Suprapubic skin (tissue), 4 donors: ENCODE measurements around the gene SLC30A2. TPM values are rescaled to one million over a fixed set of nuclear protein-coding genes. Genes with fewer than 3 reads are reported as not detected.

Source experiments
- DNase-seq, 2 donors: peaks; one replicate each; pipeline ENCODE4 v3.0.0-alpha.2; 2019; ENCODE audit warnings: low spot score in 2 of 2
- H3K27ac ChIP-seq: fragments of 200-600 bp; sonication (generic); one replicate; pipeline ENCODE4 v1.5.1; 2019
- H3K27me3 ChIP-seq: fragments of 200-600 bp; sonication (generic); one replicate; pipeline ENCODE4 v1.5.1; 2019
- H3K36me3 ChIP-seq: fragments of 200-600 bp; sonication (generic); one replicate; pipeline ENCODE4 v1.5.1; 2019
- H3K4me1 ChIP-seq: fragments of 200-600 bp; sonication (generic); one replicate; pipeline ENCODE4 v1.5.1; 2019
- H3K4me3 ChIP-seq: fragments of 200-600 bp; sonication (generic); one replicate; pipeline ENCODE4 v1.5.1; 2019; ENCODE audit warnings: mild to moderate bottlenecking
- H3K9me3 ChIP-seq: fragments of 200-600 bp; sonication (generic); one replicate; pipeline ENCODE4 v1.5.1; 2019
- EP300 ChIP-seq: sonication (generic); formaldehyde crosslinking; IDR thresholded peaks from one replicate; pipeline ENCODE4 v1.6.1; 2017; ENCODE audit warnings: antibody characterized with exemption
- POLR2A ChIP-seq, 2 donors: fragments of 450-650 bp; IDR thresholded peaks; one replicate each; pipeline ENCODE4 v1.6.1; 2017; ENCODE audit warnings: antibody characterized with exemption in 2 of 2, mild to moderate bottlenecking in 2 of 2, moderate library complexity in 2 of 2
- POLR2AphosphoS5 ChIP-seq, 3 donors: sonication (generic); formaldehyde crosslinking; IDR thresholded peaks; one replicate each; pipeline ENCODE4 v1.6.1; 2017; ENCODE audit warnings: antibody characterized with exemption in 3 of 3
- WGBS: methylation state at CpG from one replicate; pipeline ENCODE4 v1.1.5; 2018; 5-methylcytosine and 5-hydroxymethylcytosine counted together
- total RNA-seq, 4 donors: library from RNA; depleted of rRNA; stranded (reverse); fragments of >200 nt; gene quantifications; one replicate each; pipeline ENCODE4 v1.1.0, GENCODE V29; 2016
- TF ChIP-seq, protein P1 (sequence below), 2 donors: fragments of 200-600 bp in 1 of 2; fragments of 450-650 bp in 1 of 2; sonication (generic) in 1 of 2; IDR thresholded peaks; one replicate each; pipeline ENCODE4 v1.5.1; 2016 to 2019; ENCODE audit warnings: antibody characterized with exemption in 2 of 2, mild to moderate bottlenecking in 1 of 2, moderate library complexity in 1 of 2

Gene SLC30A2
- total RNA-seq, 4 donors from 2014 or later, result 0.15 to 2.0 (median 1.1) TPM

DNA sequence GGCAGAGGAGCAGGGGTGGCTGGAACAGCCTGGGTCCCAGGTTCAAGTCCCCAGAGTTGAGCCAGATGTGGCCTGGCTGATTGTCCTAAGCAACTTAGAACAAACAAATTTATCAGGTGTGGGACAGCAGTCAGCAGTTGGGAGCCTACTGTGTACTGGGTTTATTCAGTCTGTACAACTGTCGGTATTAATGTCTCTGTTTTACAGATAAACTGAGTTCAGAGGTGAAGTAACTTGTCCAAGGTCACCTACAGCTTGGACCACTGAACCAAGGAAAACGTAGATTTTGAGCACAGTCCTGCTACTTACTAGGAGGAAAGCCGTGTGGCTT, 36.1 kb upstream of the SLC30A2 start:
- H3K4me3 ChIP-seq, result no peak overlapping the region
- 84% methylated on average over 3 of the region's 3 CpGs for WGBS
- peaks cover 4% of the 10 kb centered on the region for H3K27me3 ChIP-seq
- TF ChIP-seq, protein P1, sequence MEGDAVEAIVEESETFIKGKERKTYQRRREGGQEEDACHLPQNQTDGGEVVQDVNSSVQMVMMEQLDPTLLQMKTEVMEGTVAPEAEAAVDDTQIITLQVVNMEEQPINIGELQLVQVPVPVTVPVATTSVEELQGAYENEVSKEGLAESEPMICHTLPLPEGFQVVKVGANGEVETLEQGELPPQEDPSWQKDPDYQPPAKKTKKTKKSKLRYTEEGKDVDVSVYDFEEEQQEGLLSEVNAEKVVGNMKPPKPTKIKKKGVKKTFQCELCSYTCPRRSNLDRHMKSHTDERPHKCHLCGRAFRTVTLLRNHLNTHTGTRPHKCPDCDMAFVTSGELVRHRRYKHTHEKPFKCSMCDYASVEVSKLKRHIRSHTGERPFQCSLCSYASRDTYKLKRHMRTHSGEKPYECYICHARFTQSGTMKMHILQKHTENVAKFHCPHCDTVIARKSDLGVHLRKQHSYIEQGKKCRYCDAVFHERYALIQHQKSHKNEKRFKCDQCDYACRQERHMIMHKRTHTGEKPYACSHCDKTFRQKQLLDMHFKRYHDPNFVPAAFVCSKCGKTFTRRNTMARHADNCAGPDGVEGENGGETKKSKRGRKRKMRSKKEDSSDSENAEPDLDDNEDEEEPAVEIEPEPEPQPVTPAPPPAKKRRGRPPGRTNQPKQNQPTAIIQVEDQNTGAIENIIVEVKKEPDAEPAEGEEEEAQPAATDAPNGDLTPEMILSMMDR (IDR thresholded peaks at IDR 0.05), result no peak
- TF ChIP-seq POLR2A (IDR thresholded peaks at IDR 0.05) (no peak), EP300 (no peak), POLR2AphosphoS5 (IDR thresholded peaks at IDR 0.05) (no peak)
- H3K36me3 ChIP-seq, result no peaks in the 10 kb centered on the region
- DNase-seq, result no peak
- H3K27ac ChIP-seq, result no peak overlapping the region
- H3K4me1 ChIP-seq, result no peaks in the 10 kb centered on the region
- H3K9me3 ChIP-seq, result no peaks in the 10 kb centered on the region

DNA sequence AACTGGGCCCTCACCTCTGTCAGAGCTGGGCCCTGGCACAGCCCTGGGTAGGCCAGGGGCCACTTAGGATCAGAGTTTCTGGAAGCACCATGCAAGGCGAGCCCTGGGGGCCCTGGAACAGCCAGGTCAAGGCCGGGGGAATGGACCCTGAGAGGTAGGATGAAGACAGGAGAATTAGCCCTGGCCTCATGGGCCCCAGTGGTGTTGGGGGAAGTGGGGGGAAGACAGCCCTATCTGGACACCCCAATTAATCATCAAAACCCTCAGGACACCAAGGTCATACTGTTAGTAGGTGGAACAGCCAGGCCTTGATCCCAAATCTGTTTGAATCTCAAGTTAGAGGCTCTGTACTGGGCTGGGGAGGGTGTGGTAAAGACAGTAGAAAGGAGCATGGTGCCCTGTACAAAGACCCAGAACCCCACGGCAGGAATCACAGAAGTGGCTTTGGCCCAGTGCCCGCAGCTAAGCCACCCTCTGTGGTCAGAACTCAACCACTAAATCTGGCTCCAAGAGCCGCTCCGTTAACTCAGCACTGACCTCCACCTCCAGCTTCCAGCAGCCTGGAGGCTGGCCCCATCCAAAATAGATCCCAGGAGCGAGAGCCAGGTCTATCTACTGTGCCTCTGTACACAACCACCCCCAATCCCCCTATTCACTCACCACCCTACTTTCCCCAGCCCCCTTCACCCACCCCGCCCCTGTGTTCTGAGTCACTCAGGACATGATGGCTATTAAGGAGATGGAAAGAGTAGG, 35.5 kb upstream of the SLC30A2 start:
- Histone ChIP-seq H3K36me3 (no peaks in the 10 kb centered on the region), H3K27ac (no peak overlapping the region), H3K4me1 (no peaks in the 10 kb centered on the region), H3K9me3 (no peaks in the 10 kb centered on the region), H3K27me3 (peaks cover 4% of the 10 kb centered on the region), H3K4me3 (no peak overlapping the region)
- no peak for DNase-seq
- 70% methylated on average over 7 of the region's 8 CpGs for WGBS
- TF ChIP-seq, protein P1 (IDR thresholded peaks at IDR 0.05), result no peak
- no peak for TF ChIP-seq POLR2AphosphoS5 (IDR thresholded peaks at IDR 0.05)
- TF ChIP-seq EP300, result no peak
- TF ChIP-seq POLR2A (IDR thresholded peaks at IDR 0.05), result no peak

DNA sequence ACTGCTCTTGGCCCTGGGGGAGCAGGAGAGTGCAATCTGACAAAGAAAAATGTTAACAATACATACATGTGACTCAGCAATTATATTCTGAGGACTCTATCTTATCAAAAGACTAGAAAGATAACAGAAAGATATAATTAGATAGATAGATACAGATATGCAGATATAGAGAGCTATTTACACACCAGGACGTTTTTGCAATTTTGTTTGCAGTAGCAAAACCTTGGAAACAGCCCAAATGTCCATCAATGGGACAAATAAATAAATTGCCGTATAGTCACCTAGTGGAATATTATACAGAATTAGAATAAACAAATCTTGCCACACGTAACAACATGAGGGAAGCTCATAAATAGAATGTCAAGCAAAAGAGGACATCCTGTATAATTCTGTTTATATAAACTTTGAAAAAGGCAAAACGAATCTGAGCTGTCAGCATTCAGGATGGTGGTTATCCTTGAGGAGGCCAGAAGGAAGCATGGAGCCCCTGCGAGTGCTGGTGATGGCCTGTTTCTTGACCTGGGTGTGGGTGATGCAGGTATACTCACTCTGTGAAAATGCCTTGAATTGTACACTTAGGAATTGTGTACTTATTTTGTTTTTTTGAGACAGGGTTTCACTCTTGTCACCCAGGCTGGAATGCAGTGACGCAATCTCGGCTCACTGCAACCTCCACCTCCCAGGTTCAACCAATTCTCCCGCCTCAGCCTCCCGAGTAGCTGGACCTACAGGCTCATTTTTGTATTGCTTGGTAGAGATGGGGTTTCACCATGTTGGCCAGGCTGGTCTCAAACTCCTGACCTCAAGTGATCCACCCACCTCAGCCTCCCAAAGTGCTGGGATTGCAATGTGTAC, 34.3 kb upstream of the SLC30A2 start:
- Histone ChIP-seq H3K27me3 (peaks cover 6% of the 10 kb centered on the region), H3K36me3 (no peaks in the 10 kb centered on the region), H3K4me1 (no peaks in the 10 kb centered on the region), H3K4me3 (no peak overlapping the region), H3K27ac (no peak overlapping the region), H3K9me3 (no peaks in the 10 kb centered on the region)
- 77% methylated on average over 9 of the region's 9 CpGs for WGBS
- no peak for TF ChIP-seq EP300
- TF ChIP-seq, protein P1 (IDR thresholded peaks at IDR 0.05), result no peak
- TF ChIP-seq POLR2A (IDR thresholded peaks at IDR 0.05), result no peak
- no peak for TF ChIP-seq POLR2AphosphoS5 (IDR thresholded peaks at IDR 0.05)
- DNase-seq, result no peak

DNA sequence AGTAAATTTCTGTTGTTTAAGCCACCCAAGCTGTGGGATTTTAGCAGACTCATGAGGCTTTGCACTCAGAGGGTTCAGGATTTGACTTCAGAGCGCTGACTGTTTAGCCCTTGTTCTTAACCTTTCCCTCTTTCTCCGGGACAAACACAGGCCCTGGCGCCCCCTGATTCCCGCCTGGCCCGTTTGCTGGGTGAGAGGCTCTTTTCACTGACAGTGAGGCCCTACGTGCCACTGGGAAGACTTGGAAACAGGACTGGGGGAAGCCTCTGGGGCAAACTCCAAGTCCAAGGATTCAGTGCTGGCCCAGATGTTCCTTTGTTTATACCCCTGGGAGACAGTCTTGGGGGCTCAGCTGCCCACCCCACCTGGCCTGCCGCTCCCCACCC, 33.3 kb upstream of the SLC30A2 start:
- 61% methylated on average over 7 of the region's 7 CpGs for WGBS
- Histone ChIP-seq H3K27me3 (peaks cover 6% of the 10 kb centered on the region), H3K9me3 (no peaks in the 10 kb centered on the region), H3K4me1 (no peaks in the 10 kb centered on the region), H3K36me3 (no peaks in the 10 kb centered on the region), H3K27ac (no peak overlapping the region), H3K4me3 (no peak overlapping the region)
- TF ChIP-seq, protein P1 (IDR thresholded peaks at IDR 0.05), result no peak
- TF ChIP-seq POLR2A (IDR thresholded peaks at IDR 0.05) (no peak), POLR2AphosphoS5 (IDR thresholded peaks at IDR 0.05) (no peak), EP300 (no peak)
- DNase-seq, result no peak
